HG02885 (cell line): ENCODE data around the gene IQCM.
"Not testable (repeated sequence)": the region's sequence is repeated elsewhere in the genome, so short reads cannot be mapped to it uniquely, and the experiment has no call there.

Experiments used
- ATAC-seq: cut with Tn5 transposase; IDR thresholded peaks from one replicate; pipeline ENCODE4 v1.9.1; 2021; ENCODE audit warnings: mild to moderate bottlenecking; ENCODE audit not compliant: unreplicated experiment, poor library complexity

The IQCM gene

GRCh38 chr4:149344436-149344835 lies 471.2 kb downstream of the IQCM start:
- ATAC-seq, result no peak

- no peak for ATAC-seq
Observed at GRCh38 chr4:149343614-149344013, 472.0 kb downstream of the IQCM start.

DNA sequence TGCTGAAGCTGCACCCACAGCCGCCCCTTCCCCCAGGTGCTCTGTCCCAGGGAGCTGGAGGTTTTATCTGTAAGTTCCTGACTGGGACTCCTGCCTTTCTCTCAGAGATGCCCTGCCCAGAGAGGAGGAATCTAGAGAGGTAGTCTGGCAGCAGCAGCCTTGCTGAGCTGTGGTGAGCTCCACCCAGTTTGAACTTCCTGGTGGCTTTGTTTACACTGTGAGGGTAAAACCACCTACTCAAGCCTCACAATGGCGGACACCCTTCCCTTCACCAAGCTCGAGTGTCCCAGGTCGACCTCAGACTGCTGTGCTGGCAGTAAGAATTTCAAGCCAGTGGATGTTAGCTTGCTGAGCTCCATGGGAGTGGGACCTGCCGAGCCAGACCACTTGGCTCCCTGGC lies 474.5 kb downstream of the IQCM start:
- ATAC-seq, result not testable (repeated sequence)

DNA sequence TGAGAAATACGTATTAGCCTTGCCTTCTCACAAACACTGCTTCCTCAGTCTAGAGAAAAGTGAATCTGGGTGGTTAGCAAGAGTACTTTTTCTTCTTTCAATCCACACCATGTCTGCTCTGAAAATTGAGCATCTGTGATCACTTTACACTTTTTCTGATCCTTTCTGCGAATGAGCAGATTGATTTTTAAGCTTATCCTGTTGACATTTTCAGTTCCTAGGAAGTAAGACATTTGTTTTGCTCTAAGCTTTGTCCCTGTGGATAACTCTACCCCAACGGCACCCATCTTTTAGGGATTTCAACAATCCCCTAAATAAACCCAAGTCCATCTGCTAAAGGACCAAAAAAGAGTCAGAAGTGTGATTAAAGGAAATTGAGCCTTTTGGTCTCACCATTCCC lies 487.5 kb downstream of the IQCM start:
- no peak for ATAC-seq

DNA sequence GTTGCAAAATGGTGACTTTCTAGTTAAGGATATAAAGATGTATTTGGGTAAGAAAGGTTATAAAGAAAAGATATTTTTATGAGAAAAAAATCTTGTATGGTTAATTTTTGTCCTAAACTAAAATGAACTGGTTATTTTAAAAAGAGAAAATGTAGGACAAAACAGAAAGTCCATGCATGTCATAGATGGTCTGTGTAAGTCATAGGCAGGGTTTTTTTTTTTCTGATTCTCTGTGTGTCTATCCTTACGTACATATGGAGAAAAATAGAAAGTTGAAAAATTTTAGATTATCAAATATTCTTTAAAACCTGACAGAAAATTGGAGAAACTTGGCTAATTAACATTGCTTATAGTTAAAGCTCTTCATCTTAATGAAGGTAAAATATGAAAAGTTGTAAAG lies 493.4 kb downstream of the IQCM start:
- ATAC-seq, result no peak

- no peak for ATAC-seq
Observed at GRCh38 chr4:149321438-149321837, 494.2 kb downstream of the IQCM start.

DNA sequence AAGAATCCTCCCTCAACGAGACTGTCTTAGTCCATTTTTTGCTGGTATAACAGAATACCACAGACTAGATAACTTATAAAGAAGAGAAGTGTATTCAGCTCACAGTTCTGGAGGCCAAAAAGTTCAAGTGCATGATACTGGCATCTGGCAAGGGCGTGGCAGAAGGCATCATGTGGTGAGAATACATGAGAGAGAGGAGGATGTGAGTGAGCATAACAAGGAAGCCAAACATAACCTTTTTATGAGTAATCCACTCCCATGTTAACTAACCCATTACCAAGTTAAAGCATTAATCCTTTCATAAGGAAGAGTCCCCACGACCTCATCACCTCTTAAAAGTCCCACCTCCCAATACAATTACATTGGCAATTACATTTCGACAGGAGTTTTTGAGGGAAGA lies 504.6 kb downstream of the IQCM start:
- no peak for ATAC-seq

- ATAC-seq, result no peak
Observed at GRCh38 chr4:149306537-149306936, 509.1 kb downstream of the IQCM start.
